Measurements from ENCODE around the gene TRERF1.

DNA sequence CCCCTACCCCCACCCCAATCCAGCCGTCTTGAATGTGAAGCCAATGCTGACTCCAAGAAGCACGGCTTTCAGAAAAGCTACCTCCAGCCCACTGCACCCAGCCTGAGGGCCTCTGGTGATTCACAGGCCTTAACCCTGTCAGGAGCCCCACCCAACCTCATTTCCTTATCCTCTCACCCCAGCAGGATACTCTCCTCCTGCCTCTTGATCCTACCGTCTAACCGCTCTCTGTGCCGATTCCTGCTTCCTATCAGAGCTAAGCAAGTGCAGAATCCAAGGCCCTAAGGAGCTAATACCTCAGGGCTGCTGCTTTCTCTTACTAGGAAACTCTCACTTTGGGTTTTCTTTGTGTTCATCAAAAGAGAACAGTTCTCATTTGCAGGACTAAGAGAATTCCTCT is 47.2 kb downstream of the TRERF1 start:
- TF ChIP-seq, protein P1, sequence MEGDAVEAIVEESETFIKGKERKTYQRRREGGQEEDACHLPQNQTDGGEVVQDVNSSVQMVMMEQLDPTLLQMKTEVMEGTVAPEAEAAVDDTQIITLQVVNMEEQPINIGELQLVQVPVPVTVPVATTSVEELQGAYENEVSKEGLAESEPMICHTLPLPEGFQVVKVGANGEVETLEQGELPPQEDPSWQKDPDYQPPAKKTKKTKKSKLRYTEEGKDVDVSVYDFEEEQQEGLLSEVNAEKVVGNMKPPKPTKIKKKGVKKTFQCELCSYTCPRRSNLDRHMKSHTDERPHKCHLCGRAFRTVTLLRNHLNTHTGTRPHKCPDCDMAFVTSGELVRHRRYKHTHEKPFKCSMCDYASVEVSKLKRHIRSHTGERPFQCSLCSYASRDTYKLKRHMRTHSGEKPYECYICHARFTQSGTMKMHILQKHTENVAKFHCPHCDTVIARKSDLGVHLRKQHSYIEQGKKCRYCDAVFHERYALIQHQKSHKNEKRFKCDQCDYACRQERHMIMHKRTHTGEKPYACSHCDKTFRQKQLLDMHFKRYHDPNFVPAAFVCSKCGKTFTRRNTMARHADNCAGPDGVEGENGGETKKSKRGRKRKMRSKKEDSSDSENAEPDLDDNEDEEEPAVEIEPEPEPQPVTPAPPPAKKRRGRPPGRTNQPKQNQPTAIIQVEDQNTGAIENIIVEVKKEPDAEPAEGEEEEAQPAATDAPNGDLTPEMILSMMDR (optimal IDR thresholded peaks at IDR 0.05 in 1 of 3, IDR thresholded peaks at IDR 0.05 in 1 of 3, conservative IDR thresholded peaks at IDR 0.05 in 1 of 3; ENCODE audit: extremely low read depth in 1 of 3, insufficient read depth in 2 of 3, low read length in 3 of 3) = no peak
- no peak for TF ChIP-seq EZH2 (IDR thresholded peaks at IDR 0.05; ENCODE audit: low read length)

All from keratinocyte (primary cell).